ENCODE results near the gene TLE4.
"Not testable (repeated sequence)": the region's sequence is repeated elsewhere in the genome, so short reads cannot be mapped to it uniquely, and the experiment has no call there.

TLE4 gene

DNA sequence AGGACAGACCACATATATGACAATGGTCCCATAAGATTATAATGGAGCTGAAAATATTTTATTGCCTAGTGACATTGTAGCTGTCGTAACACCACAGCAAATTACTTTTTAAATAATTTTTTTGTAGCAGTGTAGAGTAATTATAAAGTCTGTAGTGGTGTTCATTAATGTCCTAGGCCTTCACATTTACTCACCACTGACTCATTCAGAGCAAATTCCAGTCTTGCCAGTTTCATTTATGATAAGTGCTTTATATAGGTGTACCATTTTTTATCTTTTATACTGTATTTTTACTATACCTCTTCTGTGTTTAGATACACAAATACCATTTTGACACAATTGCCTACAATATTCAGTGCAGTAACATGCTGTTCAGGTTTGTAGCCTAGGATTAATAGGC, 67.6 kb downstream of the TLE4 start:
- DNase-seq = peak; percentile 15

DNA sequence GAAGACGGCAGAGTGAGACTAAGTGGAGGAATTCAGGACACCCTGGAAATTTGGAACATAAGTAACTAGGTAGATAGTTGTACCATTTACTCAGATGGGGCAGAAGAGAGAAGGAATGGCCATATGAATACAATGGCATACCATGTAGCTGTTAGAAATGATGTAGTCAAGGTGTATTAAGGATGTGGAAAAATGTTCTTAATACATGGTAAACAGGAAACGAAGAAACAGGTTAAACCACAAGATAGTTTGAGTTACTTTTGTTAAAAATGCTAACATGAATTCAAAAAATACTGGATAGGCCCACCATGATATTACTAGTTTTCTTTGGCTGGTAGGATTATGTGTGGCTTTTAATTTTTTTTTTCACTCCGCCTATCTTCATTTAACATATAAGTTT, 68.3 kb downstream of the TLE4 start:
- DNase-seq = not testable (repeated sequence)

DNA sequence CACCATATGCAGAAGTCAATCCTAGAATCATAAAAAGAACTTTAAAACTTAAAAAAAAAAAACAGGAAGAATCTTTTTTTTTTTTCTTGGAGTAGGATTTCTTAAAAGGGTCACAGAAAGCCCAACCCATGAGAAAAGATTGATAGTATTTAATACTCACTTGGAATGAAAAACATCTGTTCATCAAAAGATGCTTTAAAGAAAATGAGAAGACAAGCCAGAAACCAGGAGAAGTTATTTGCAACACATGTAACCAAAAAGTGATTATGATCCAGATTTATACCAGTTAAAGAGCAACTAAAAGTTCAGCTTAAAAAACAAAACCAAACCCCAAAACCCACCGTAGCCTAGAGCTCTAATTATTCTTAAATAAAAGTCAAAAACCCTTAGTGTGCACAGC, 69.3 kb downstream of the TLE4 start:
- no peak for DNase-seq

DNA sequence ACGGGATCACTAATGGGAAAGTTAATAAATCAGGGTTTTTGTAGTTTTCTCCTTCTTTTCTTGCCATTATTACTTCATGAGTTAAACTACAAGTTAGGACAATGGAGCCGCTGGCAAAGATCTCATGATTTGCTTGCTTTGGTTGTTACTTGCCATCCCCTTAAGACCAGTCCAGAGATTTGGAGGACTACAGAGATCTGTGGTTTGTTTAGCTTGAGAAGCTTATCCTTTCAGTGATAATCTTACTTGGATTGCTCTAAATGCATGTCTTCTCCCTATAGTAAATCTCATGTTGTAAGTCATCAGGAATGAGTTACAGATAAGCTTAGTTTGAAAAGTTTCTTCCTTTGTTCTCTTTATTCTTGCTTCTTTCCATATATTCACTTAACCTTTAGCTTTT, 70.9 kb downstream of the TLE4 start:
- DNase-seq = no peak

DNA sequence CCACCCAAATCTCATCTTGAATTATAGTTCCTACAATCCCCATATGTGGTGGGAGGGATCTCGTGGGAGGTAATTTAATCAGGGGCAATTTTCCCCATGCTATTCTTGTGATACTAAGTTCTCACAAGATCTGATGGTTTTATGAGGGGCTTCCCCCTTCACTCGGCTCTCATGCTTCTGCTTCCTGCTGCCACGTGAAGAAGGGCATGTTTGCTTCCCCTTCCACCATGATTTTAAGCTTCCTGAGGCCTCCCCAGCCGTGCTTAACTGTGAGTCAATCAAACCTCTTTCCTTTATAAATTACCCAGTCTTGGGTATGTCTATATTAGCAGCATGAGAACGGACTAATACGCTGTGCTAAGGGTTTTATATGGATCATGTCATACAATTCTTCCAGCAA, 72.3 kb downstream of the TLE4 start:
- DNase-seq = no peak

GRCh38 chr9:79644601-79645000, 72.8 kb downstream of the TLE4 start:
- no peak for DNase-seq

GRCh38 chr9:79645110-79645509, 73.3 kb downstream of the TLE4 start:
- DNase-seq = no peak

- no peak for DNase-seq
Observed at GRCh38 chr9:79646096-79646495, 74.3 kb downstream of the TLE4 start.

- DNase-seq = no peak
Observed at GRCh38 chr9:79651251-79651795, 79.6 kb downstream of the TLE4 start.

DNA sequence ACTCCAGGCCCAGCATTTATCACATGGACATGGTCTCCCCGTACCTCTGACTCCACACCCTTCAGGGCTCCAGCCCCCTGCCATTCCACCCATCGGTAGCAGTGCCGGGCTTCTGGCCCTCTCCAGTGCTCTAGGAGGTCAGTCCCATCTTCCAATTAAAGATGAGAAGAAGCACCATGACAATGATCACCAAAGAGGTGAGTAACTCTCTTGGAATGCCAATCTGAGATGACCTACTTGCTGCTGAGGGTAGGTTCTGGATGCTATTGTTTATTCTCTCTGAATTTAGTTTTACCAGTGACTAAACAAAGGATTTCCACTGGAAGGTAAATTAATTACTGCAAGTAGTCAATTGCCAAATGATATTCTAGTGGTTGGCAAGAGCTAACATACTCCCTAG, 80.8 kb downstream of the TLE4 start:
- peak; percentile 10 for DNase-seq

- not testable (repeated sequence) for DNase-seq
Observed at GRCh38 chr9:79654591-79655382, 83.0 kb downstream of the TLE4 start.

GRCh38 chr9:79655551-79655950, 83.8 kb downstream of the TLE4 start:
- no peak for DNase-seq

GRCh38 chr9:79656169-79656568, 84.4 kb downstream of the TLE4 start:
- DNase-seq = no peak

DNA sequence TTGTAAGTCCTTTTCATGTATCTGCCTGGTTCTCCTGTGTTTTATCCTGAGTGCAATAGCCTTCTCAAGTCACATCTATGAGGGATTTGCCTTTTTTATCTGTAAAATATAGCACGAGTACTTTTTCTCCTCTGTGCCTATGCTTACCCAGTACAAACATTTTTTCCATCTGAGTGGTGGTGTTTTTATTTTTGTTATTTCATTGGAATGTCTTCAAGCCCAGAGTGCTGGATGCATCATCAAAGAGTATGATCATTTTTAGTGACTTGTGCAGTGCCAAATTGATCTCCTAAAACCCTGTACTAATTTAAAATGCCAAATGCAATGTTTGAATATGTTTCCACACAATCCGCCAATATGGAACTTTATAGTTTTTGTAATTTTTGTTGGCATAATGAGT, 86.1 kb downstream of the TLE4 start:
- DNase-seq = no peak

GRCh38 chr9:79658926-79659325, 87.2 kb downstream of the TLE4 start:
- DNase-seq = no peak

DNA sequence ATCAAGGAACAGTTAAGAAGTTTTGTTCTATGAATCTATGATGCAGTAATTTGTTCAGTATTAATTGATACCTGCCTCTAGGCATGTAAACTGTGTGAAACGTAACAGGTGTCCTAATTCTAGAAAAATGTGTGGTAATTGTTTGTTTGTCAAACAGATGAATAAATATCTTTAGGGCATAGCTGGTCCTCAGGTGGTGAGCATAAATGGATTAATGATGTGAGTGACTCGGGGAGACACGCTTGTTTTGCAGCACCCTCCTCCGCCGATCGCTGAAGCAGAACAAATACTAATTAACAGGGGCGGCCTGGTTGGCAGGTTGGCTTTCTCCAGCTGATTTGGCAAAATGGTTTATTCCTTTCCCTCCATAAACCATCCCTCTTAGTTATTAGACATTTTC, 88.8 kb downstream of the TLE4 start:
- DNase-seq = no peak

- DNase-seq = no peak
Observed at GRCh38 chr9:79661279-79661678, 89.5 kb downstream of the TLE4 start.

DNA sequence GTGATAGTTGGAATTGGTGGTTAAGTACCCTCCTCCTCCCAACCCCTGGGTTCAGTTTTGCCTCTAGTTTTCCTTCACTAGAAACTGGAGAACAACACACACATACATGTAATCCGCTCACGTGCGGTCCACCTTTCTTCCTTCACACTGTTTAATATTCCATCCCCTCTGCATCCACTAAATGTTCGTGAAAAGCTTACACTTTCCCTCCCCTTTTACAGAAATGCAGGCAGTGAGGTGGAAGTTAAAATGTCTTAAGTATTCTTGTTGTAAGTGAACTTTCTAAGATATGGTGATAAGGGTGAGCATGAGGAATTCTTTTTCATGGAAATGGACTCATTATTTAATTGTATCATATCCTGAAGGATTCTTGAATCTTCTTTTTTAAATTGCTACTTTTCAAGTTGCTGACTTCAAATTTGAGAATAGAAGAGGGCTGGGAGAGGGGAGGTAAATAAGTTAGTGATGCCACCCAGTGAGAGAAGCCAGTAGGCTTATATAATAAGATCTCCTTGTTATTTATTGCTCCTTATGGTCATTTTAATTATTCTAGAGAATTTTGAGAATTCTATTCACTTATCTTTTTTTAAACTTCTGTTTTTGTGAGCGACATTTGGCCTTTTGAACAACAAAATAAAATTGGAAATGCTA, 90.2 kb downstream of the TLE4 start:
- DNase-seq = no peak

- DNase-seq = no peak
Observed at GRCh38 chr9:79662537-79662956, 90.8 kb downstream of the TLE4 start.

DNA sequence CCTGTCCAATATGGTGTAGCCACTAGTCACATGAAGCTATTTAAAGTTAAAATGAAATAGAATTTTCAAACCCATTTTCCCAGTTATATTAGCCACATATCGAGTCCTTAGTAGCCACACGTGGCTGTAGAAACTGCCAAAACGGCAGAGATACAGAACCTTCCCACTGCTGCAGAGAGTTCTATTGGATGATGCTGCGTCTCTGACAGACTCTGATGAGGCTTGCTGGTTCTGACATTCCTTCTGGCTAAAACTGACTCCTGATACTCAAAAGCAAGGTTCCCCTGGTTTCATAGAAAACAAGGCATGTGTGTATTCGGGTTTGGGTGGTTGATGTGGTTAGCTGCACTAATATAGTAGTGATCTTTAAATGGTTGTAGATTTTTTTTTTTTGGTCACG, 91.5 kb downstream of the TLE4 start:
- DNase-seq = no peak

DNA sequence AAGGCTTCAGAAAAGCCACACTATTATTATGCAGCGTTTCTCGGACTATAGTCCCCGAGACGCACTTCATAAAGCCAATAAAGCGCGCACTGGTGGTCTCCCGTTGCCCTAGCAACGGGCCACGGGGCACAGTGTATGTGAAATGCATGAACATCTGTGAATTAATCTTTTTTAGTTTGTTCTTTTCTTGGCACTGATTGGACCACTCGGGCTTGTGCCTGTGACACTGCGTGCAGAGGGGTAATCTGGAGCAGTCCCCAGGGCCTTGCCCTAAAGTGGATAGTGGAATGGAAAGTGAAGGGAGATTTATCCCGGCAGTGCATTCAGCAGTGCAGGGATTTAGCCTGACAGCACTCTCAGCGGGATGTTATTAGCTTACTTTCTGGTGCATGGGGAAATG, 92.1 kb downstream of the TLE4 start:
- DNase-seq = no peak

- DNase-seq = no peak
Observed at GRCh38 chr9:79664375-79664831, 92.6 kb downstream of the TLE4 start.

GRCh38 chr9:79665369-79665768, 93.6 kb downstream of the TLE4 start:
- DNase-seq = no peak

DNA sequence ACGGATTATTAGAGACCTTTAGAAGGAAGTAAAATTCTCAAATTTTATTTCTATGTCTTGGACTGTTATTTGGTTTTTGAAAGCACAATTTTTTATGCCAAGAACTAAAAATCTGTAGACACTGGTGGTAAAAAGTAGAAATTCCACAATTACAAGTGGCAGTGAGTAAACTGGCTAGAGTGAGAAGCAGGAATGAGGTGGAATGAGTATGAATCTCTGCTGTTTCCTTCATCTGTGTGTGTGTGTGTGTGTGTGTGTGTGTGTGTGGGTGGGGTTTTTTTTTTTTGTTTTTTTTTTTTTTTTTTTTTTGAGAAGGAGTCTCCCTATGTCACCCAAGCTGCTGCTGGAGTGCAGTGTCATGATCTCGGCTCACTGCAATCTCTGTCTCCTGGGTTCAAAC, 94.2 kb downstream of the TLE4 start:
- DNase-seq = no peak

Measured in NCI-H226 (cell line).